Ishikawa (cell line): Measurements from ENCODE around the gene CD207.

Experiments used
- CEBPB ChIP-seq: IDR thresholded peaks from 2 replicates; pipeline ENCODE4 v1.6.1; 2012
- CREB1 ChIP-seq: IDR thresholded peaks from 2 replicates; pipeline ENCODE4 v1.6.1; 2012; ENCODE audit warnings: low read depth
- EGR1 ChIP-seq: IDR thresholded peaks from 2 replicates; pipeline ENCODE4 v1.6.1; 2012
- EP300 ChIP-seq: IDR thresholded peaks from 2 replicates; pipeline ENCODE4 v1.6.1; 2012; ENCODE audit warnings: borderline replicate concordance
- FOXM1 ChIP-seq: IDR thresholded peaks from 2 replicates; pipeline ENCODE4 v1.6.1; 2012; ENCODE audit warnings: low read depth, borderline replicate concordance
- NFIC ChIP-seq: IDR thresholded peaks from 2 replicates; pipeline ENCODE4 v1.6.1; 2012
- RAD21 ChIP-seq: IDR thresholded peaks from 2 replicates; pipeline ENCODE4 v1.6.1; 2012; ENCODE audit warnings: low read depth
- REST ChIP-seq: IDR thresholded peaks from 2 replicates; pipeline ENCODE4 v1.6.1; 2012; ENCODE audit warnings: low read depth, mild to moderate bottlenecking
- TEAD4 ChIP-seq: IDR thresholded peaks from 2 replicates; pipeline ENCODE4 v1.6.1; 2012
- YY1 ChIP-seq: IDR thresholded peaks from 2 replicates; pipeline ENCODE4 v1.6.1; 2012; ENCODE audit warnings: low read depth
- ZBTB7A ChIP-seq: IDR thresholded peaks from 2 replicates; pipeline ENCODE4 v1.6.1; 2012; ENCODE audit warnings: low read depth
- TF ChIP-seq, protein P1 (sequence below): IDR thresholded peaks from 2 replicates; pipeline ENCODE4 v1.6.1; 2012

DNA sequence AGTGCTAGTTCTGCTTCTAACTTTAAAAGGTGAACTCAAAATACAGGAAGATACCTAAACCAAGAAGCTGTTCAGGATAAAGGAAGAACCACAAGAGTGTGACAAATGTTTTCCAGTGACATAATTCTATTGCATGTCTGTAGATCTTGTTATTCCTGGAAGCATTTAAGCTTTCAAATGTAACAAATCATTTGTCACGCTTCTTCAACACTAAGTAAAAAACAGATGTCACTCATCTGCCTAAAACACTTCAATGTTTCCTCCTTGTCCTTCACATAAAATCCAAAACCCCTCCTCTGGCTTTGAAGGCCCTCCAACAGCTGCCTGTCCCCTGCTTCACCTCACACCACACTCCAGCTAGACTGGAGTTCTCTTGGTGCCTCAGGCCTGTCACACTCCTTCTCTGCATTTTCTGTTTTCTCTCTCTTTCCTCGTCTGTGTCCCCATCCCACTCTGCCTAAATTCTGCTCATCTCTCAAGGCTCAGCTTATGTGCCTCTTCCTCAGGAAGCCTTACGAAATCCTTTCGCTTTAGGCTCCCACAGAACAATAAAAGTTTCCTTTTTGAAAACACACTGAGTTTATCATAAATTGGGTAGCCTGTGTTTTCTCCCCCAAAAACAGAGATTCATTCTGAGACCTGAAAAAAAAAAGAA is 8.8 kb downstream of the CD207 start:
- TF ChIP-seq EP300 = no peak
- no peak for TF ChIP-seq CEBPB
- no peak for TF ChIP-seq CREB1
- TF ChIP-seq NFIC = no peak
- no peak for TF ChIP-seq EGR1
- TF ChIP-seq TEAD4 = no peak
- no peak for TF ChIP-seq YY1
- no peak for TF ChIP-seq FOXM1
- no peak for TF ChIP-seq REST
- no peak for TF ChIP-seq ZBTB7A
- TF ChIP-seq, protein P1, sequence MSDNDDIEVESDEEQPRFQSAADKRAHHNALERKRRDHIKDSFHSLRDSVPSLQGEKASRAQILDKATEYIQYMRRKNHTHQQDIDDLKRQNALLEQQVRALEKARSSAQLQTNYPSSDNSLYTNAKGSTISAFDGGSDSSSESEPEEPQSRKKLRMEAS = no peak
- TF ChIP-seq RAD21 = no peak
